Large intestine (tissue), 3 donors: ENCODE data around the gene HPSE. TPM values are rescaled to one million over a fixed set of nuclear protein-coding genes. Genes with fewer than 3 reads are reported as not detected.

Experiments
- DNase-seq, 2 donors: peaks; one replicate each; pipeline versions ENCODE4 v3.0.0 to v3.0.0-alpha.2; 2013
- H3K27ac ChIP-seq: one replicate; pipeline ENCODE4 v1.5.1; 2013; ENCODE audit warnings: low read length
- H3K27me3 ChIP-seq: 2 replicates; pipeline ENCODE4 v1.6.1; 2013; ENCODE audit warnings: low read length; ENCODE audit not compliant: control insufficient read depth, insufficient read depth
- H3K36me3 ChIP-seq: 2 replicates; pipeline ENCODE4 v1.6.1; 2013; ENCODE audit warnings: low read length; ENCODE audit not compliant: control insufficient read depth, insufficient read depth
- H3K4me1 ChIP-seq: one replicate; pipeline ENCODE4 v1.6.1; 2013; ENCODE audit warnings: low read length; ENCODE audit not compliant: control insufficient read depth, insufficient read depth
- H3K4me3 ChIP-seq: one replicate; pipeline ENCODE4 v1.5.1; 2013; ENCODE audit warnings: low read length
- H3K9me3 ChIP-seq: one replicate; pipeline ENCODE4 v1.6.1; 2013; ENCODE audit warnings: mild to moderate bottlenecking, low read depth, low read length, moderate library complexity; ENCODE audit not compliant: control insufficient read depth
- WGBS: methylation state at CpG from one replicate; pipeline ENCODE4 v1.1.5; 2013; ENCODE audit warnings: low lambda C conversion rate; ENCODE audit not compliant: insufficient coverage; 5-methylcytosine and 5-hydroxymethylcytosine counted together
- polyA plus RNA-seq: library from polyadenylated mRNA; unstranded; fragments of 120-200 nt; gene quantifications from one replicate; pipeline ENCODE4 v1.2.1, GENCODE V29; 2013

Gene HPSE
- polyA plus RNA-seq, 1 donor = 2.3 TPM

DNA sequence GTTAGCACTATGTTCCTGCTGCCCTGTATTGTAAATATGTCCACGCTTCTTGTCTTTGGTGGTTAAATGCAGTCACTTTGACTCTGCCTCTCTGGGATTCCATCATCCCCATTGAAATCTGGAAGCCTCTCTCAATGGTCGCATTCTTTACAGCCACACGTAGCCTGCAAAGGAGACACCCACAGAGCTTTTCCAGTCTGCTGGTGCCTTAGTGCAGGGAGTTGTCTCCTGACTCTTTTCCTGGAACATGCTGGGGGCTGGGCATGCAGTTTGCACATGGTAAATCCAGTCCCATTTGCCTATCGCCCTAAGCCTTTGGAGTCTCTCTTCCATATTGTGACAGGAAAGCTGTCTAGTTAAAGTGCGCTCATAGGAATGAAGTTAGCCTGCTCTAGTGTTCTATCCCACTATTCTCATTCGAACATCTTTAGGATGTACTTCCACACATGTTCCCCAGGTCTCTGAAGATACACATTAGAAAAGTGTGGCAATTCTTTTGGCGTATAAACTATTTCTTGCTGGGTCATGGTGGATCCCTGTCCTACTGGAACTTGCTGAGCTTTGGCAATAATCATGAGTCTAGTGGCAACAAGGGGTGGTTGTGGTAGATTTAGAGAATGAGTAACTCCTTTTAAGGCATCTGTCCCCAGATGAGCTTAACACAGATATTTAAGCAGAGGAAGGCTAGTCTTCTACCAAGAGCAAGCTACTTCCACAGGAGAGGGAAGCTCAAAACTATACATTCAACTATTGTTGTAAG lies 83.8 kb downstream of the HPSE start:
- H3K36me3 ChIP-seq = no peaks in the 10 kb centered on the region
- H3K4me3 ChIP-seq = no peak overlapping the region
- no peaks in the 10 kb centered on the region for H3K9me3 ChIP-seq
- H3K4me1 ChIP-seq = peaks cover 9% of the 10 kb centered on the region
- H3K27me3 ChIP-seq = no peaks in the 10 kb centered on the region
- no peak for DNase-seq
- WGBS = 100% methylated on average over 1 of the region's 7 CpGs
- no peak overlapping the region for H3K27ac ChIP-seq

- H3K4me3 ChIP-seq = no peak overlapping the region
- no peak overlapping the region for H3K27ac ChIP-seq
- no peaks in the 10 kb centered on the region for H3K27me3 ChIP-seq
- H3K9me3 ChIP-seq = no peaks in the 10 kb centered on the region
- WGBS = no CpG with 5 or more reads among the region's 5 CpGs
- DNase-seq = no peak
- H3K36me3 ChIP-seq = no peaks in the 10 kb centered on the region
- H3K4me1 ChIP-seq = peaks cover 5% of the 10 kb centered on the region
Observed at GRCh38 chr4:83248486-83248885, 86.2 kb downstream of the HPSE start.

- no CpG with 5 or more reads among the region's 12 CpGs for whole genome bisulfite sequencing
- H3K9me3 ChIP-seq = no peaks in the 10 kb centered on the region
- H3K4me1 ChIP-seq = no peaks in the 10 kb centered on the region
- H3K4me3 ChIP-seq = no peak overlapping the region
- no peak for DNase-seq
- H3K27ac ChIP-seq = no peak overlapping the region
- H3K27me3 ChIP-seq = no peaks in the 10 kb centered on the region
- no peaks in the 10 kb centered on the region for H3K36me3 ChIP-seq
Observed at GRCh38 chr4:83247415-83248357, 87.0 kb downstream of the HPSE start.

Other genes starting within 250 kb of the HPSE start
- gene PLAC8, start 220.1 kb downstream of the HPSE start, polyA plus RNA-seq = 114 TPM
- 14.7 TPM for gene COQ2, start 50.0 kb downstream of the HPSE start, polyA plus RNA-seq
- gene HELQ, start 121.0 kb upstream of the HPSE start, polyA plus RNA-seq = 12.3 TPM
- gene MRPS18C, start 121.2 kb upstream of the HPSE start, polyA plus RNA-seq = 40.4 TPM
- gene ABRAXAS1, start 150.3 kb upstream of the HPSE start, polyA plus RNA-seq = 17.6 TPM
- gene GPAT3, start 201.3 kb upstream of the HPSE start, polyA plus RNA-seq = 17.0 TPM